Measurements from ENCODE around the gene MBOAT1. TPM values are rescaled to one million over a fixed set of nuclear protein-coding genes. Genes with fewer than 3 reads are reported as not detected.

Gene MBOAT1
- total RNA-seq, 4 donors from 2014 or later: 5.3 to 18.8 (median 8.2) TPM

GRCh38 chr6:20205722-20206161 lies 6.5 kb downstream of the MBOAT1 start:
- Histone ChIP-seq H3K36me3 (no peaks in the 10 kb centered on the region), H3K27me3 (no peaks in the 10 kb centered on the region), H3K4me3 (no peak overlapping the region), H3K9me3 (no peaks in the 10 kb centered on the region), H3K4me1 (peaks cover 65% of the 10 kb centered on the region), H3K27ac (no peak overlapping the region)
- no peak for DNase-seq (ENCODE audit: low spot score in 2 of 2)
- WGBS: 81% methylated on average over 6 of the region's 6 CpGs
- no peak for TF ChIP-seq POLR2A (IDR thresholded peaks at IDR 0.05)
- no peak for TF ChIP-seq CTCF (IDR thresholded peaks at IDR 0.05)
- no peak for TF ChIP-seq EP300 (IDR thresholded peaks at IDR 0.05)

DNA sequence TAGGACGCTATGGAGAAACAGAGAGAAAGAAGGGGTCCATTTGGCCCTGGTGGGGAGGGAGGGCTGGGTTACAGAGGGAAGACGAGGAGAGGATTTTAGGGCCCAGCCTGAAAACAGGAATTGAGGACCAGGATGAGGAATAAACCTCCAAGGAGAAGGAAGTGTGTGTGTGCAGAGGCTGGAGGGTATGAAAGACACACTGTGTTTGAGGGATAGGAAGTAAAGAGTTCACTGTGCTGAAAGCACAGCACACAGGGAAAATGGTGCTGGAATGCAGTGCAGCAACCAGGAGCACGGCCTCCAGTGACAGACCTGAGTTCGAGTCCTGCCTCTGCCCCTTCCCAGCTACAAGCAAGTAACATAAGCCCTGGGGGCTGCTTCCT lies 7.8 kb downstream of the MBOAT1 start:
- WGBS: 59% methylated on average over 4 of the region's 4 CpGs
- H3K4me3 ChIP-seq: no peak overlapping the region
- no peaks in the 10 kb centered on the region for H3K9me3 ChIP-seq
- no peaks in the 10 kb centered on the region for H3K36me3 ChIP-seq
- H3K4me1 ChIP-seq: peaks cover 52% of the 10 kb centered on the region
- peak overlapping the region; percentile 6 for H3K27ac ChIP-seq
- no peaks in the 10 kb centered on the region for H3K27me3 ChIP-seq
- DNase-seq (ENCODE audit: low spot score in 2 of 2): no peak
- TF ChIP-seq CTCF (IDR thresholded peaks at IDR 0.05) (no peak), POLR2AphosphoS5 (IDR thresholded peaks at IDR 0.05) (no peak), POLR2A (IDR thresholded peaks at IDR 0.05) (no peak), EP300 (IDR thresholded peaks at IDR 0.05) (no peak)

- Histone ChIP-seq H3K36me3 (no peaks in the 10 kb centered on the region), H3K27ac (peak overlapping the region; percentile 6), H3K27me3 (no peaks in the 10 kb centered on the region), H3K9me3 (no peaks in the 10 kb centered on the region), H3K4me1 (peaks cover 51% of the 10 kb centered on the region), H3K4me3 (no peak overlapping the region)
- 60% methylated on average over 7 of the region's 7 CpGs for WGBS
- TF ChIP-seq EP300 (IDR thresholded peaks at IDR 0.05): no peak
- no peak for TF ChIP-seq POLR2A (IDR thresholded peaks at IDR 0.05)
- no peak for TF ChIP-seq POLR2AphosphoS5 (IDR thresholded peaks at IDR 0.05)
- TF ChIP-seq CTCF (IDR thresholded peaks at IDR 0.05): no peak
- no peak for DNase-seq (ENCODE audit: low spot score in 2 of 2)
Observed at GRCh38 chr6:20203561-20204511, 8.4 kb downstream of the MBOAT1 start.

DNA sequence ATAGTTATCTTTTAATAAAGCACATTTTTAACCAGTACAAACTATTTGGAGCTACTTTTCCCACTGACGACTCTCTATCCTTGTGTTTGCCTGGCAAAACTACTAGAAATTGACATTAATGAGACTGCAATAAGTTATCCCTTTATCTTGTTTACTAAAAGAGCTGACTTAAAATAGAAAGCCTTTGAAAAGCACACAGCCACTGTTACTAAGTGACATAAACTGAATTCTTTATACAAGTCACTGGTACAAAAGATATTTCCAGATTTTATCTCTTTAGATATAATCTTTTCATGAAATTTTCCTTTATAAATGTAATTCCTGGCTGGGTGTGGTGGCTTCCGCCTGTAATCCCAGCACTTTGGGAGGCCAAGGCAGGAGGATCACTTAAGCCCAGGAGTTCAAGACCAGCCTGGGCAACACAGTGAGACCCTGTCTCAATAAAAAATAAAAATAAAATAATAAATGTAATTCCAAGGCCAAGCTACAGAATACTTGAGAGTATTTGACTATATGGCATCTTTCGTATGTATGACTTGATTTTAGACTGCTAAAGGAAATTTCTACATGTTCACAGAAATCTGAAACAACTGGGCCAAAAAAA lies 9.5 kb downstream of the MBOAT1 start:
- Histone ChIP-seq H3K9me3 (no peaks in the 10 kb centered on the region), H3K36me3 (no peaks in the 10 kb centered on the region), H3K27me3 (no peaks in the 10 kb centered on the region), H3K27ac (no peak overlapping the region), H3K4me3 (no peak overlapping the region), H3K4me1 (peaks cover 47% of the 10 kb centered on the region)
- 68% methylated on average over 3 of the region's 3 CpGs for WGBS
- DNase-seq (ENCODE audit: low spot score in 2 of 2): no peak
- TF ChIP-seq EP300 (IDR thresholded peaks at IDR 0.05): no peak
- TF ChIP-seq POLR2AphosphoS5 (IDR thresholded peaks at IDR 0.05): no peak
- no peak for TF ChIP-seq CTCF (IDR thresholded peaks at IDR 0.05)
- no peak for TF ChIP-seq POLR2A (IDR thresholded peaks at IDR 0.05)

- WGBS: 27% methylated on average over 1 of the region's 1 CpG
- H3K36me3 ChIP-seq: no peaks in the 10 kb centered on the region
- H3K4me3 ChIP-seq: no peak overlapping the region
- no peak overlapping the region for H3K27ac ChIP-seq
- DNase-seq (ENCODE audit: low spot score in 2 of 2): no peak
- H3K9me3 ChIP-seq: no peaks in the 10 kb centered on the region
- no peaks in the 10 kb centered on the region for H3K27me3 ChIP-seq
- H3K4me1 ChIP-seq: peaks cover 41% of the 10 kb centered on the region
- TF ChIP-seq EP300 (IDR thresholded peaks at IDR 0.05) (no peak), CTCF (IDR thresholded peaks at IDR 0.05) (no peak), POLR2AphosphoS5 (IDR thresholded peaks at IDR 0.05) (no peak), POLR2A (IDR thresholded peaks at IDR 0.05) (no peak)
Observed at GRCh38 chr6:20202324-20202658, 10.0 kb downstream of the MBOAT1 start.

All from suprapubic skin (tissue), 4 donors.